ENCODE measurements around the gene SUPV3L1. TPM values are rescaled to one million over a fixed set of nuclear protein-coding genes. Genes with fewer than 3 reads are reported as not detected.

Gene SUPV3L1
- total and polyA plus RNA-seq, 9 of the 15 experiments (the other 6 are each of a cell fraction or from before 2014, with no cell fraction given): 45.2 to 156 (median 92.6) TPM

DNA sequence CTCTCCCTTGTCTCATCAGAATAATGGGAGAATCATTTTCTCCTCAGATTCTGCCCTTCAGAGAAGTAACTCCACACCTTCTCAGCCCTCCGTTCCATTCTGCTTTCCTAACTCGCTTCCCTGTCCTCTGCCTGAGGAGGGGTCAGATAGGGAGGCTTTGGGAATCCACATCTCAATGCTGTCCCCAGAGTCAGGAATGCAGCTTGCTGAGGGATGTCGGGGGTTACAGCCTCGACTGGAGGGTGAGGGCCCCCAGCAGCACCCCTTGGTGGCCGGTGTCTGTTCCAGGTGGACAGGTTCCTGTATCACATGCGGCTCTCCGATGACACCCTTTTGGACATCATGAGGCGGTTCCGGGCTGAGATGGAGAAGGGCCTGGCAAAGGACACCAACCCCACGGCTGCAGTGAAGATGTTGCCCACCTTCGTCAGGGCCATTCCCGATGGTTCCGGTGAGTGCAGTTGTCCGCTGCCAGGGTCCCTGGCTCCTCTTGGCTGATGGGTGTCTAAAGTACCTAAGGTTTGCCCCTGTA, 47.0 kb downstream of the SUPV3L1 start (continued):
- TF ChIP-seq, protein P1, sequence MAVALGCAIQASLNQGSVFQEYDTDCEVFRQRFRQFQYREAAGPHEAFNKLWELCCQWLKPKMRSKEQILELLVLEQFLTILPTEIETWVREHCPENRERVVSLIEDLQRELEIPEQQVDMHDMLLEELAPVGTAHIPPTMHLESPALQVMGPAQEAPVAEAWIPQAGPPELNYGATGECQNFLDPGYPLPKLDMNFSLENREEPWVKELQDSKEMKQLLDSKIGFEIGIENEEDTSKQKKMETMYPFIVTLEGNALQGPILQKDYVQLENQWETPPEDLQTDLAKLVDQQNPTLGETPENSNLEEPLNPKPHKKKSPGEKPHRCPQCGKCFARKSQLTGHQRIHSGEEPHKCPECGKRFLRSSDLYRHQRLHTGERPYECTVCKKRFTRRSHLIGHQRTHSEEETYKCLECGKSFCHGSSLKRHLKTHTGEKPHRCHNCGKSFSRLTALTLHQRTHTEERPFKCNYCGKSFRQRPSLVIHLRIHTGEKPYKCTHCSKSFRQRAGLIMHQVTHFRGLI (CRISPR knock-in tag; IDR thresholded peaks at IDR 0.05): no peak
- no peak for TF ChIP-seq CSDE1 (IDR thresholded peaks at IDR 0.05)
- TF ChIP-seq FOXP1 (CRISPR knock-in tag; IDR thresholded peaks at IDR 0.05): no peak
- TF ChIP-seq, protein P2, sequence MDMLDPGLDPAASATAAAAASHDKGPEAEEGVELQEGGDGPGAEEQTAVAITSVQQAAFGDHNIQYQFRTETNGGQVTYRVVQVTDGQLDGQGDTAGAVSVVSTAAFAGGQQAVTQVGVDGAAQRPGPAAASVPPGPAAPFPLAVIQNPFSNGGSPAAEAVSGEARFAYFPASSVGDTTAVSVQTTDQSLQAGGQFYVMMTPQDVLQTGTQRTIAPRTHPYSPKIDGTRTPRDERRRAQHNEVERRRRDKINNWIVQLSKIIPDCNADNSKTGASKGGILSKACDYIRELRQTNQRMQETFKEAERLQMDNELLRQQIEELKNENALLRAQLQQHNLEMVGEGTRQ (CRISPR knock-in tag; IDR thresholded peaks at IDR 0.05): no peak
- TF ChIP-seq, protein P3, sequence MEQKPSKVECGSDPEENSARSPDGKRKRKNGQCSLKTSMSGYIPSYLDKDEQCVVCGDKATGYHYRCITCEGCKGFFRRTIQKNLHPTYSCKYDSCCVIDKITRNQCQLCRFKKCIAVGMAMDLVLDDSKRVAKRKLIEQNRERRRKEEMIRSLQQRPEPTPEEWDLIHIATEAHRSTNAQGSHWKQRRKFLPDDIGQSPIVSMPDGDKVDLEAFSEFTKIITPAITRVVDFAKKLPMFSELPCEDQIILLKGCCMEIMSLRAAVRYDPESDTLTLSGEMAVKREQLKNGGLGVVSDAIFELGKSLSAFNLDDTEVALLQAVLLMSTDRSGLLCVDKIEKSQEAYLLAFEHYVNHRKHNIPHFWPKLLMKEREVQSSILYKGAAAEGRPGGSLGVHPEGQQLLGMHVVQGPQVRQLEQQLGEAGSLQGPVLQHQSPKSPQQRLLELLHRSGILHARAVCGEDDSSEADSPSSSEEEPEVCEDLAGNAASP (IDR thresholded peaks at IDR 0.05): no peak

DNA sequence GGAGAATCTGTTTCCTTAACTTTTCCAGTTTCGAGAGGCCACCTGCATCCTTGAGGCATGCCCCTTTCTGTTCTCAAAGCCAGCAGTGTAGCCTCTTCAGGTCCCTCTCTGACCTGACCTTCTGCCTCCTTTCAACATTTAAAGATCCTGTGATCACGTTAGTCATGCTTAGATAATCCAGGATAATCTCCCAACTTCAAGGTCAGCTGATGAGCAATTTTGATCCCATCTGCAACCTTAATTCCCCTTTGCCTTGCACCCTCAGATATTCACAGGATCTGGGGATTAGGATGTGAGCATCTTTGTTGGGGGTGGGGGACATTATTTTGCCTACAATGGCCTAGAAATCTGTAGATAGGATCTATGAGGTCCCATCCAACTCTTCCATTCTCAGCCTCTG, 48.1 kb downstream of the SUPV3L1 start:
- Histone ChIP-seq H3K9ac (ENCODE audit: insufficient read depth in 1 of 2, low read depth in 2 of 2, low read length in 2 of 2) (no peak overlapping the region), H3K4me1 (replicated peaks in 1 of 2; ENCODE audit: control insufficient read depth in 2 of 2, insufficient read depth in 2 of 2, low read length in 2 of 2) (peaks cover 8 to 23% of the 10 kb centered on the region in 2 experiments), H3K27me3 (ENCODE audit: control insufficient read depth in 2 of 2, insufficient read depth in 2 of 2, low read length in 2 of 2) (no peaks in the 10 kb centered on the region), H3K4me2 (ENCODE audit: insufficient read depth, low read length) (no peak overlapping the region), H3K79me2 (ENCODE audit: control insufficient read depth, insufficient read depth, low read length) (no peaks in the 10 kb centered on the region), H3K27ac (ENCODE audit: extremely low read depth, low read depth, low read length) (no peak overlapping the region), H3K36me3 (ENCODE audit: control insufficient read depth, insufficient read depth, low read length) (no peaks in the 10 kb centered on the region), H4K20me1 (replicated peaks; ENCODE audit: control insufficient read depth, insufficient read depth, low read length) (no peaks in the 10 kb centered on the region), H3K9me3 (replicated peaks; ENCODE audit: control insufficient read depth, insufficient read depth, low read depth, low read length) (no peaks in the 10 kb centered on the region), H2AFZ (ENCODE audit: low read depth, low read length) (no peak overlapping the region), H3K4me3 (no peak overlapping the region), H3K9me1 (ENCODE audit: control insufficient read depth, insufficient read depth, low read length) (no peaks in the 10 kb centered on the region)
- ChIA-PET CTCF (ENCODE audit: low intra/inter-chr PET ratio) (no interaction called here), POLR2A (interaction anchor here (0.6 to 1.1 kb wide), 2 partner anchors 89 to 165 kb away, joined by 3 to 4 read pairs; no protein-coding TSS in a partner anchor)
- no peak for TF ChIP-seq MCM7 (IDR thresholded peaks at IDR 0.05)
- no peak for TF ChIP-seq C11orf30 (IDR thresholded peaks at IDR 0.05; ENCODE audit: low read depth)
- TF ChIP-seq MED1 (CRISPR knock-in tag; IDR thresholded peaks at IDR 0.05; ENCODE audit: borderline replicate concordance): no peak
- TF ChIP-seq ZNF707 (CRISPR knock-in tag; conservative IDR thresholded peaks at IDR 0.05): no peak
- 41% methylated on average over 2 of the region's 2 CpGs for WGBS (ENCODE audit: insufficient coverage, low coverage, missing lambda C conversion rate)
- no peak for ATAC-seq
- FAIRE-seq: no peak
- in situ Hi-C loops (cut with MboI): loop anchor here (25.0 kb wide), 1 partner anchor 409 kb away; the partner anchor contains the start of gene FAM241B
- no peak for DNase-seq (ENCODE audit: extremely low read depth in 1 of 4, low spot score in 3 of 4)
- no TSS peak for BruUV-seq (replicated peaks)
- intact Hi-C loops (cut with micrococcal nuclease): no loop called here

Data from K562 (cell line).